Epithelial cell of proximal tubule (primary cell): Measurements from ENCODE around the gene TNIP1. TPM values are rescaled to one million over a fixed set of nuclear protein-coding genes. Genes with fewer than 3 reads are reported as not detected.
A peak's percentile ranks its signal among the peaks of the same experiment; 100 is the strongest.

Source experiments
- DNase-seq: peaks from one replicate; pipeline ENCODE4 v3.0.0-alpha.2; 2011; ENCODE audit warnings: low read depth
- H3K4me3 ChIP-seq: 2 replicates; pipeline ENCODE4 v1.5.1; 2011; ENCODE audit warnings: low read depth, mild to moderate bottlenecking, low read length
- total RNA-seq: library from RNA; depleted of rRNA; stranded (reverse); fragments of >200 nt; gene quantifications from 2 replicates; pipeline ENCODE4 v1.2.3, GENCODE V29; 2015
- TF ChIP-seq, protein P1 (sequence below): conservative IDR thresholded peaks from 2 replicates; pipeline ENCODE4 v1.5.1; 2012; ENCODE audit warnings: low read depth, mild to moderate bottlenecking, low read length

TNIP1 gene
- total RNA-seq, 1 donor from 2014 or later: 255 TPM

DNA sequence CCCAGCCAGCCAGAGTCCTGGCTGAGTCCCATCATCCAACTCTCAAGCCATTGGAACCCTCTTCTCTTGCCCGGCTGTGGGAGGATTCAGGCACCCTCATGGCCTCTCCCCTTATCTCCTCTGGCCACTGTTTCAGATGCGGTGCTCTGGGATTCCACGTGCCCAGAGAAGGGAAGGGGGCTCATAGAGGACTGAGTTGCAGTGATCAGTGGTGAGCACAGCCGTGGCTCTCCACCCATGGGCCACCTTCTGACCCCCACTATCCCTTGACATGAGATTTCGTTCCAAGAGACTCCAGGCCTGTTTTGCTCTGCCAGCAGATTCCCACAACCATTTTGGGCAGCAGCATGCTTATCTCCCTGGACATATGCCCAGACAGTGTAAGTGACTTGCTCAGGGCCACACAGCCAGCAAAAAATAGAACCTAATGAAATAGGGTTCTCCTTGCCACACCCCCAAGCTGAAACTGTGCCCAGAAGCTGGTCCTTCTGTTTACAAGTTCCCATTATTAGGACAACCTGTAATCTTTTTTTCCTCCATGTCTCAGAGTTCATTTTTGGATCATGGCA, 57.7 kb downstream of the TNIP1 start:
- DNase-seq: no peak
- peak overlapping the region; percentile 82 for H3K4me3 ChIP-seq

DNA sequence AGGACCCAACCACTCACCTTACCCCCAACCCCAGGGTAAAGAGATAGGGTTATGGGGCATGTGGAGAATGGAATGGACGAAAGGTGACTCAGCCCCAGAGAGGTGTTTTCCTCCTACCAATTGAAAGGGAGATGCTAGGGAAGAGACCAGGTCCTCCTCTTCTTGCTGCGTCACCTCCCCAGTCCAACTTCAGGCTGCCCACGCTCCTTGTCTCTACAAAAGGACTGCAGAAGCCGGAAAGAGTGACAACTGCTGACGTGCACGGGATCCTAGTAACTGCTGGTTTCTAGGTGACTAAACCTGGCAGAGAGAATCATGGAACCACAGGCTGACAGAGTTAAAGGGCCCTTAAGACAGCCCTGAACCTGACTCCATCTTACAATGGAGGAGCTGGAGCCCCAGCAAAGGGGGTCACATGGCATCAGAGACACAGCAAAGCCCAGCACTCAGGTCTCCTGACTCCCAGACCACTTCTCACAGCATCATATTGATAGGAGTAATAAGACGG, 58.3 kb downstream of the TNIP1 start:
- peak overlapping the region; percentile 82 for H3K4me3 ChIP-seq
- no peak for DNase-seq
- TF ChIP-seq, protein P1, sequence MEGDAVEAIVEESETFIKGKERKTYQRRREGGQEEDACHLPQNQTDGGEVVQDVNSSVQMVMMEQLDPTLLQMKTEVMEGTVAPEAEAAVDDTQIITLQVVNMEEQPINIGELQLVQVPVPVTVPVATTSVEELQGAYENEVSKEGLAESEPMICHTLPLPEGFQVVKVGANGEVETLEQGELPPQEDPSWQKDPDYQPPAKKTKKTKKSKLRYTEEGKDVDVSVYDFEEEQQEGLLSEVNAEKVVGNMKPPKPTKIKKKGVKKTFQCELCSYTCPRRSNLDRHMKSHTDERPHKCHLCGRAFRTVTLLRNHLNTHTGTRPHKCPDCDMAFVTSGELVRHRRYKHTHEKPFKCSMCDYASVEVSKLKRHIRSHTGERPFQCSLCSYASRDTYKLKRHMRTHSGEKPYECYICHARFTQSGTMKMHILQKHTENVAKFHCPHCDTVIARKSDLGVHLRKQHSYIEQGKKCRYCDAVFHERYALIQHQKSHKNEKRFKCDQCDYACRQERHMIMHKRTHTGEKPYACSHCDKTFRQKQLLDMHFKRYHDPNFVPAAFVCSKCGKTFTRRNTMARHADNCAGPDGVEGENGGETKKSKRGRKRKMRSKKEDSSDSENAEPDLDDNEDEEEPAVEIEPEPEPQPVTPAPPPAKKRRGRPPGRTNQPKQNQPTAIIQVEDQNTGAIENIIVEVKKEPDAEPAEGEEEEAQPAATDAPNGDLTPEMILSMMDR: no peak

More for the DNA sequence above, 57.7 kb downstream of the TNIP1 start:
- TF ChIP-seq, protein P1: no peak

- TF ChIP-seq, protein P1: no peak
- H3K4me3 ChIP-seq: peak overlapping the region; percentile 82
- DNase-seq: no peak
Observed at GRCh38 chr5:151021746-151022145, 59.1 kb downstream of the TNIP1 start.

DNA sequence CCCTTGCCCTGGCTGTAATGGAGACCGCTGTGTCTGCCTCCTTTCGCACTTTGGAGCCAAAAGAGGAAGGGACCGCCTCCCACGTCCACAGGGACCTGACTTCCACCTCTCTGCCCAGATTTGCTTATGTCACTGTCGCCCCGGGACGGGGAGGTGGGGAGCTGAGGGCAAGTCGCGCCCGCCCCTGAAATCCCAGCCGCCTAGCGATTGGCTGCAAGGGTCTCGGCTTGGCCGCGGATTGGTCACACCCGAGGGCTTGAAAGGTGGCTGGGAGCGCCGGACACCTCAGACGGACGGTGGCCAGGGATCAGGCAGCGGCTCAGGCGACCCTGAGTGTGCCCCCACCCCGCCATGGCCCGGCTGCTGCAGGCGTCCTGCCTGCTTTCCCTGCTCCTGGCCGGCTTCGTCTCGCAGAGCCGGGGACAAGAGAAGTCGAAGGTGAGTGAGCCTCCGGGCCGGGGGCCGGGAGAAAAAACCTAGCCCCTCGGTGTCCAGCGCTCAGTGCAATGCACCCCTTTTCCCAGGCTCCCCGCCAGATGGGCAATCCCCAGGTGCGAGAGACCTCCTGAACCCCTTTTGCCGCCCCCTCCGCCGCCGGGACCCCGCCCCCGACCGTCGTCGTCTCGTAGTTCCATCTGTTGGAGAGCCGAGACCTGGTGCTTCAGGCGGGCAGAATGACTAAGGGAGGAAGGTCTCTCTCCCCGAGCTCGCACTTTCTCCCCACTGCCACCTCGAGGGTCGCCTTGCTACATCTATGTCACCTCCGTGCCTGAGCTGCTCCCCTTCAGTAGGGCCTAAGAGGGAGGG, 60.3 kb downstream of the TNIP1 start, which contains the start of gene GPX3:
Gene GPX3, plus strand, starts transcription at position 288 of the 807 bp plus-strand sequence. Its CDS starts 64 bp downstream, at position 352.
- TF ChIP-seq, protein P1: no peak
- no peak for DNase-seq
- H3K4me3 ChIP-seq: peak within 1 kb of the TSS; percentile 82

DNA sequence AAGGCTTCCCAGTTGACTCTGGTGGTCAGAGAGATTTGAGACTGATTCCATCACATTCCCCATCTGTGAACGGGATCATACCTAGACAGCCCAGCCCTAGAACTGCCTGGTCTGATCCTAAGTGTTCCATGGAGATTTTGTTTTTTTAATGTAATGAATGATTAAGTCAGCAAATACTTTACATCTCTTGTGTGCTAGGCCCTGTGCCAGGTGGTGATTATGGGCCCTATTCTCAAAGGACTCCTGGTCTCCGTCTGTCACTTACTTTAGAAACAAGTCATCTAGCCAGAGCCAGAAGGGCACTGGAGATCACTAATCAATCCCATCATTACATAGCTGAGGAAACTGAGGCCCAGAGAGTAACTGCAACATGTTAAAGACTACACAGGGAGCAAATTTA, 61.5 kb downstream of the TNIP1 start:
- TF ChIP-seq, protein P1: no peak
- no peak for DNase-seq
- no peak overlapping the region for H3K4me3 ChIP-seq

DNA sequence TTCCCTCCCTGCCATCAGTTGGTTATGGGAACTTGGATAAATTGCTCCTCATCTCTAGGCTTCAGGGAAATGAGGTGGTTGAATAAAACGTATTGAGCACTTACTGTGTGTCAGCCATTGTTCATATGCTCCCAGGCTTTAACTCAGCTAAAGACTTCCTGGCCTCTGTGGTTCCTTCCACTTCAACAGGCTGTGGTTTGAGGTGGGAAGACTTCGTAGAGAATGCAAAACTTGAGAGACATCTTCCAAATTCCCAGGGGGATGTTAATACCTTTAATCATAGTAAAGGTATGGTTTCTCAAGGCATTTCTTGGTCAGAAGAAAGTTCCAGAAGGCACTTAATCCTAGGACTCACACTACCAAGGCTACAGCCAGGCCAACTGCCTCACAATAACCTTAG, 62.0 kb downstream of the TNIP1 start:
- TF ChIP-seq, protein P1: no peak
- DNase-seq: no peak
- H3K4me3 ChIP-seq: no peak overlapping the region
